Rectal smooth muscle tissue (tissue), 1 donor: ENCODE data around the gene VPS39.

ENCODE experiments used
- H3K27ac ChIP-seq: one replicate; pipeline ENCODE4 v1.7.0; 2013; ENCODE audit warnings: low read depth, low read length, inconsistent platforms
- H3K27me3 ChIP-seq: one replicate; pipeline ENCODE4 v1.7.0; 2013; ENCODE audit warnings: low read length; ENCODE audit not compliant: control insufficient read depth, insufficient read depth
- H3K36me3 ChIP-seq: one replicate; pipeline ENCODE4 v1.7.0; 2013; ENCODE audit warnings: low read length; ENCODE audit not compliant: control insufficient read depth, insufficient read depth
- H3K4me1 ChIP-seq: one replicate; pipeline ENCODE4 v1.7.0; 2013; ENCODE audit warnings: low read length; ENCODE audit not compliant: control insufficient read depth, insufficient read depth
- H3K4me3 ChIP-seq: one replicate; pipeline ENCODE4 v1.7.0; 2013; ENCODE audit warnings: low read length
- H3K9ac ChIP-seq: one replicate; pipeline ENCODE4 v1.7.0; 2013; ENCODE audit warnings: low read length

VPS39 gene

GRCh38 chr15:42137461-42138261 lies 70.4 kb downstream of the VPS39 start:
- no peak overlapping the region for H3K4me3 ChIP-seq
- H3K36me3 ChIP-seq: no peaks in the 10 kb centered on the region
- H3K4me1 ChIP-seq: no peaks in the 10 kb centered on the region
- no peaks in the 10 kb centered on the region for H3K27me3 ChIP-seq
- no peak overlapping the region for H3K27ac ChIP-seq
- H3K9ac ChIP-seq: no peak overlapping the region

GRCh38 chr15:42136513-42136912 lies 71.6 kb downstream of the VPS39 start:
- Histone ChIP-seq H3K36me3 (no peaks in the 10 kb centered on the region), H3K27me3 (no peaks in the 10 kb centered on the region), H3K27ac (no peak overlapping the region), H3K4me1 (no peaks in the 10 kb centered on the region), H3K9ac (no peak overlapping the region), H3K4me3 (no peak overlapping the region)

DNA sequence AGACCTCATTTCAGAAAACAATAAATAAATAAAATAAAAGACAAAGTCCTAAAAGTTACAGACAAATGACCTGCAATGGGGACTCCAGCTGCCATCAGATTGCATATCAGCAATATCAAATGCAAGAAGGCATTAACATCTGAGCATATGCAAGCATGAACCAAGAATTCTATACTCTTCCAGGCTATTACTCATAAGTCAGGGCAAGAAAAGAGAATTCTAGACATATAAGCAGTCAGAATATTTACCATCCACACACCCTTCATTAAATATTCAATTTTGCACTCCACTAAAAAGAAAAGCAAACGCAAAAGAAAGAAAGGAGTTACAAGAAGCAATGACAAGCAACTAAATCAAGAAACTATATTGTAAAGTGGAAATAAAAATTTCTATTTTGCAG lies 72.8 kb downstream of the VPS39 start:
- H3K4me1 ChIP-seq: no peaks in the 10 kb centered on the region
- H3K9ac ChIP-seq: no peak overlapping the region
- no peaks in the 10 kb centered on the region for H3K36me3 ChIP-seq
- H3K27ac ChIP-seq: no peak overlapping the region
- H3K4me3 ChIP-seq: no peak overlapping the region
- H3K27me3 ChIP-seq: no peaks in the 10 kb centered on the region

DNA sequence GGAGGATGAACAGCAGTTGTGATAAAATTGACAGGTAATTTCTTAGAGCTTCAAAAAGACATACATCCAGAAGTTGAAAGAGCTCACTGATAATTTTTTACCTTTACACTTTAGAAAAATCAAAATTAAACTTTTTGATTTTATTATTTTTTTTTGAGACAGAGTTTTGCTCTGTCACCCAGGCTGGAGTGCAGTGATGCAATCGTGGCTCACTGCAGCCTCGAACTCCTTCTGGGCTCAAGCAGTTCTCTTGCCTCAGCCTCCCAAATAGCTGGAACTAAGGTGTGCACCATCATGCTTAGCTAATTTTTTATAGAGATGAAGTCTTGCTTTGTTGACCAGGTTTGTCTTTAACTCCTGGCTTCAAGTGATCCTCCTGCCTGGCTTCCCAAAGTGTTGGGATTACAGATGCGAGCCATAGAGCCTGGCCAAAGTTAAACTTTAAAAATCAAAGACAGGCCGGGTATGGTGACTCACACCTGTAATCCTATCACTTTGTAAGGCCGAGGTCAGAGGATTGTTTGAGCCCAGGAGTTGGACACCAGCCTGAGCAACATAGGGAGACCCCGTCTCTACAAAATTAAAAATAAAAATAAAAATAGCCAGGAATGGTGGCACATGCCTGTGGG lies 73.4 kb downstream of the VPS39 start:
- no peak overlapping the region for H3K27ac ChIP-seq
- no peak overlapping the region for H3K4me3 ChIP-seq
- H3K4me1 ChIP-seq: no peaks in the 10 kb centered on the region
- no peak overlapping the region for H3K9ac ChIP-seq
- H3K27me3 ChIP-seq: no peaks in the 10 kb centered on the region
- H3K36me3 ChIP-seq: no peaks in the 10 kb centered on the region

GRCh38 chr15:42133886-42134502 lies 74.1 kb downstream of the VPS39 start:
- H3K36me3 ChIP-seq: no peaks in the 10 kb centered on the region

GRCh38 chr15:42133356-42133755 lies 74.7 kb downstream of the VPS39 start:
- H3K4me3 ChIP-seq: no peak overlapping the region
- H3K27me3 ChIP-seq: no peaks in the 10 kb centered on the region
- H3K36me3 ChIP-seq: no peaks in the 10 kb centered on the region
- H3K4me1 ChIP-seq: no peaks in the 10 kb centered on the region
- H3K27ac ChIP-seq: no peak overlapping the region
- H3K9ac ChIP-seq: no peak overlapping the region

More at GRCh38 chr15:42133886-42134502, 74.1 kb downstream of the VPS39 start:
- no peaks in the 10 kb centered on the region for H3K4me1 ChIP-seq
- H3K27me3 ChIP-seq: no peaks in the 10 kb centered on the region
- H3K4me3 ChIP-seq: no peak overlapping the region
- H3K27ac ChIP-seq: no peak overlapping the region
- H3K9ac ChIP-seq: no peak overlapping the region

GRCh38 chr15:42131826-42132806 lies 76.0 kb downstream of the VPS39 start:
- Histone ChIP-seq H3K27me3 (no peaks in the 10 kb centered on the region), H3K27ac (no peak overlapping the region), H3K4me3 (no peak overlapping the region), H3K9ac (no peak overlapping the region), H3K36me3 (no peaks in the 10 kb centered on the region), H3K4me1 (no peaks in the 10 kb centered on the region)

- no peaks in the 10 kb centered on the region for H3K27me3 ChIP-seq
Observed at GRCh38 chr15:42131006-42131405, 77.1 kb downstream of the VPS39 start.

DNA sequence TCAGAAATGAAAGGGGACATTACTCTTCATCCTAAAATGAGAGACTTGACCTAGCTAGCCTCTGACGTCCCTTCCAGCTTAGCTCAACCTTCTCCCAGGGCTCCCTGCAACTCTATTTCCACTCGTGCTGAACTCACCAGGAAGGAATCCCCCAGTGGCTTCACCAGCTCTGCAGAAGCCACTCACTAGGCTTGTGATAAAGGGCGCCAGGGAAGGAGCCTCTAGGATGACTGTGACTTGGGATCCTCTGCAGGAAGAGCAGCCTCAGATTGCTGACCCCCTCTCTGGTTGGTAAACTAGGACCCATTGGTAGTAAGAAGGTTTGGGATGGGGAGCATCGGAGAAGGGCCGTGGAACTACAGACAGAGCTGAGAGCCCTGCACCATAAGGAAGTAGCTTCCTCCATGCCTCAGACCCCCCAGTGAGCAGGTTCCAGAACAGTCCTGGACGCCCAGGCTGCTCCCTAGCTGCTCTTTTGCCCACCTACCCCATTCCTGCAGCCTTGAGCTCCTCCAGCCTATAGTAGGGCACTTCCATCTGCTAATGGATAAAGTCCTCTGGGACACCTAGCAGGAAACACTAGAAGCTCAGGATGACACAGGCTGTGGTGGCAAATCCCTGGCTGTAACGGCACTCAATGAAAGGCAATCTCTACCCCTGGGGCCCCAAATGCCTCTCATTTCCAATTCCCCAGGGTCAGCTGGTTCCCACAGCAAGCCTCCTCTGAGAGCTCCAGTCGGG lies 77.7 kb downstream of the VPS39 start:
- Histone ChIP-seq H3K27ac (no peak overlapping the region), H3K36me3 (no peaks in the 10 kb centered on the region), H3K27me3 (no peaks in the 10 kb centered on the region), H3K4me3 (no peak overlapping the region), H3K4me1 (no peaks in the 10 kb centered on the region), H3K9ac (no peak overlapping the region)

More at GRCh38 chr15:42131006-42131405, 77.1 kb downstream of the VPS39 start:
- no peak overlapping the region for H3K9ac ChIP-seq
- H3K4me1 ChIP-seq: no peaks in the 10 kb centered on the region
- no peak overlapping the region for H3K27ac ChIP-seq
- H3K4me3 ChIP-seq: no peak overlapping the region
- no peaks in the 10 kb centered on the region for H3K36me3 ChIP-seq

DNA sequence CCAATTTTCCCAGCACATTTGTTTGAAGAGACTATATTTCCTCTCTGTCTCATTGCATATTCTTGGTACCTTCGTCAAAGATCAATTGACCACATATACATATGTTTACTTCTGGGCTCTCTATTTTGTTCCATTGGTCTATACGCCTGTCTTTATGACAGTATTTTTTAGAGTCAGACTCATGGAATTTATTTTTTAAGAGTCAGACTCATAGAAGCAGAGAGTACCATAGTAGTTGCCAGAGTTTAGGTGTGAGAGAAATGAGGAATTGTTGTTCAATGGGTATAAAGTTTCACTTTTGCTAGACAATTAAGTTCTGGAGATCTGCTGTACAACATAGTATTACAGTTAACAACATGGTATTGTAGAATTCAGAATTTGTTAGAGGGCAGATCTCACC lies 78.7 kb downstream of the VPS39 start:
- Histone ChIP-seq H3K9ac (no peak overlapping the region), H3K27me3 (no peaks in the 10 kb centered on the region), H3K36me3 (no peaks in the 10 kb centered on the region), H3K4me1 (no peaks in the 10 kb centered on the region), H3K4me3 (no peak overlapping the region), H3K27ac (no peak overlapping the region)

GRCh38 chr15:42128476-42128875 lies 79.6 kb downstream of the VPS39 start:
- H3K27ac ChIP-seq: no peak overlapping the region
- H3K4me3 ChIP-seq: no peak overlapping the region
- no peak overlapping the region for H3K9ac ChIP-seq
- no peaks in the 10 kb centered on the region for H3K27me3 ChIP-seq
- H3K4me1 ChIP-seq: no peaks in the 10 kb centered on the region
- no peaks in the 10 kb centered on the region for H3K36me3 ChIP-seq
